Neuronal stem cell (in vitro differentiated cells): Measurements from ENCODE around the gene RAD51AP2.
A peak's percentile ranks its signal among the peaks of the same experiment; 100 is the strongest.

ENCODE experiments used
- DNase-seq: peaks from one replicate; pipeline ENCODE4 v3.0.0-alpha.2; 2013; ENCODE audit warnings: low spot score
- H2AFZ ChIP-seq: one replicate; pipeline ENCODE4 v1.6.1; 2013; ENCODE audit warnings: mild to moderate bottlenecking, low read length, inconsistent platforms
- H2AK5ac ChIP-seq: 2 replicates; pipeline ENCODE4 v1.6.1; 2013; ENCODE audit warnings: low read depth, mild to moderate bottlenecking, inconsistent platforms, low read length, moderate library complexity, mixed read lengths
- H2BK120ac ChIP-seq: 2 replicates; pipeline ENCODE4 v1.6.1; 2013; ENCODE audit warnings: low read depth, mild to moderate bottlenecking, inconsistent platforms, low read length, moderate library complexity, mixed read lengths
- H2BK12ac ChIP-seq: one replicate; pipeline ENCODE4 v1.6.1; 2013; ENCODE audit warnings: low read length, inconsistent platforms
- H2BK15ac ChIP-seq: 2 replicates; pipeline ENCODE4 v1.6.1; 2013; ENCODE audit warnings: mild to moderate bottlenecking, low read length, inconsistent platforms, mixed read lengths
- H2BK5ac ChIP-seq: one replicate; pipeline ENCODE4 v1.6.1; 2013; ENCODE audit warnings: inconsistent platforms, mild to moderate bottlenecking, low read length, moderate library complexity
- H3K14ac ChIP-seq: one replicate; pipeline ENCODE4 v1.6.1; 2013; ENCODE audit warnings: low read length, inconsistent platforms
- H3K18ac ChIP-seq: 2 replicates; pipeline ENCODE4 v1.6.1; 2013; ENCODE audit warnings: low read length, inconsistent platforms
- H3K23ac ChIP-seq: 2 replicates; pipeline ENCODE4 v1.6.1; 2013; ENCODE audit warnings: low read depth, mild to moderate bottlenecking, mixed read lengths, low read length, inconsistent platforms; ENCODE audit not compliant: poor library complexity
- H3K27ac ChIP-seq: replicated peaks from 3 replicates; pipeline ENCODE4 v1.5.1; 2013; ENCODE audit warnings: low read length, inconsistent platforms
- H3K27me3 ChIP-seq, 3 experiments: 2 replicates each; pipeline ENCODE4 v1.6.1; 2013; ENCODE audit warnings: low read length in 3 of 3, mild to moderate bottlenecking in 2 of 3, inconsistent platforms in 1 of 3, low read depth in 1 of 3, mixed read lengths in 1 of 3, moderate library complexity in 1 of 3; ENCODE audit not compliant: control insufficient read depth in 3 of 3, insufficient read depth in 3 of 3
- H3K36me3 ChIP-seq, 2 donors: replicated peaks in 1 of 2; 2 replicates each; pipeline ENCODE4 v1.6.1; 2013; ENCODE audit warnings: low read length in 2 of 2; ENCODE audit not compliant: control insufficient read depth in 2 of 2, insufficient read depth in 2 of 2
- H3K4ac ChIP-seq: 2 replicates; pipeline ENCODE4 v1.6.1; 2013; ENCODE audit warnings: inconsistent platforms, mild to moderate bottlenecking, low read length, moderate library complexity
- H3K4me1 ChIP-seq, 2 donors: 1 replicate in 1 of 2; 2 replicates in 1 of 2; pipeline ENCODE4 v1.6.1; 2013; ENCODE audit warnings: low read length in 2 of 2, low read depth in 1 of 2; ENCODE audit not compliant: control insufficient read depth in 2 of 2, insufficient read depth in 1 of 2
- H3K4me2 ChIP-seq: one replicate; pipeline ENCODE4 v1.6.1; 2013; ENCODE audit warnings: mild to moderate bottlenecking, low read length, inconsistent platforms; ENCODE audit not compliant: insufficient read depth, poor library complexity, severe bottlenecking
- H3K4me3 ChIP-seq, 2 donors: 2 replicates each; pipeline ENCODE4 v1.5.1; 2013; ENCODE audit warnings: low read length in 2 of 2, mild to moderate bottlenecking in 2 of 2, inconsistent platforms in 1 of 2, moderate library complexity in 1 of 2
- H3K79me1 ChIP-seq: one replicate; pipeline ENCODE4 v1.6.1; 2013; ENCODE audit warnings: low read depth, mild to moderate bottlenecking, inconsistent platforms, low read length, moderate library complexity
- H3K9ac ChIP-seq: one replicate; pipeline ENCODE4 v1.6.1; 2013; ENCODE audit warnings: mild to moderate bottlenecking, low read depth, low read length, inconsistent platforms; ENCODE audit not compliant: poor library complexity
- H3K9me3 ChIP-seq, 2 donors: replicated peaks in 1 of 2; 2 replicates each; pipeline versions ENCODE3 to v1.6.1; 2013; ENCODE audit warnings: low read length in 2 of 2, mild to moderate bottlenecking in 2 of 2, inconsistent platforms in 1 of 2, low read depth in 1 of 2, mixed read lengths in 1 of 2, moderate library complexity in 1 of 2; ENCODE audit not compliant: control insufficient read depth in 2 of 2, insufficient read depth in 1 of 2
- H4K8ac ChIP-seq: one replicate; pipeline ENCODE4 v1.6.1; 2013; ENCODE audit warnings: low read depth, mild to moderate bottlenecking, inconsistent platforms, low read length, moderate library complexity
- H4K91ac ChIP-seq: one replicate; pipeline ENCODE4 v1.6.1; 2013; ENCODE audit warnings: low read length, low read depth, mild to moderate bottlenecking, inconsistent platforms; ENCODE audit not compliant: poor library complexity
- WGBS, 2 donors: extraction: QIAGEN DNeasy Blood & Tissue Kit; methylation state at CpG; one replicate each; pipeline ENCODE4 v1.1.7; 2013; ENCODE audit warnings: missing lambda C conversion rate in 2 of 2, mixed read lengths in 1 of 2; ENCODE audit not compliant: insufficient read length in 2 of 2, insufficient replicate concordance in 1 of 2; ENCODE audit errors: extremely low coverage in 2 of 2; 5-methylcytosine and 5-hydroxymethylcytosine counted together

RAD51AP2 gene

DNA sequence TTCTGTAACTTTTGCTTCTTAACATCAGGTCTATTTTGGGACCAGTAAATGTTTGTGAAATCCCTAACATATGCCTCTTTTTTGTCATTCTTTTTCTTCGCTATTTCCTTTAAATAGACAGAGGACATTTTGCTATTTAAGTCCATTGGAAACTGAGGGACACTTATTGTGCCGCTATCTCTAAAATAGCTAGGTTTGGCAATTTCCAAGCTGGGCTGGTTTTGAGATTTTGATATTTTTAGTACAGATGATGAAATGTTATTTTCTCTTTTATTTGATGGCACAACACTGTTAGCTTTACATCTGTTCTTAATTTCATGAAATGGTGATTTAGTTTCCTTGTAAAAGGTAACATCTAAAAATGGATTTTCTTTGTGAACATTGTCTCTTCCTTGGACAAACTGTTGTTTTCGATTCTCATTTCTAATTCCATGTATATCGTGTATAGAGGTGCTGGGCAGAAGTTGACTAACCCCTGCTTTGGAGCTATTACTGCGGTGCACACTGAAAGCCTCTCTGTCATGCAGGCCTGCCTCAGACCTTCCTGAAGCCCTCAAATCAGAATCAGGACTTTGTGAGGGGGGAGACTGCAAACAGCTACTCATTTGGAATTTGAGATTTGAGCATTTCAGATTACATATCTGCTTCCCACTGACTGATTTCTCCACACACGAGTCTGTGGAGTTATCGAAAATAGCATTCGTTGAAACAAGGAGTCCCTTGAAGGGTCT lies 594 bp downstream of the RAD51AP2 start:
- peak overlapping the region; percentile 88 for H2AFZ ChIP-seq
- no peak overlapping the region for H3K18ac ChIP-seq
- H3K27ac ChIP-seq, result peak overlapping the region; percentile 52
- no peak overlapping the region for H3K9ac ChIP-seq
- no peak overlapping the region for H4K8ac ChIP-seq
- peak overlapping the region; percentile 33 to 81 for H3K4me3 ChIP-seq
- no peak overlapping the region for H2BK12ac ChIP-seq
- no peak overlapping the region for H2AK5ac ChIP-seq
- no peak overlapping the region for H2BK15ac ChIP-seq
- H3K9me3 ChIP-seq, result no peaks in the 10 kb centered on the region
- no CpG with 5 or more reads among the region's 8 CpGs for WGBS, 2 donors
- H3K23ac ChIP-seq, result no peak overlapping the region
- no peak overlapping the region for H3K4ac ChIP-seq
- H2BK5ac ChIP-seq, result no peak overlapping the region
- H3K4me1 ChIP-seq, result no peaks in the 10 kb centered on the region
- no peaks in the 10 kb centered on the region for H3K36me3 ChIP-seq
- H3K14ac ChIP-seq, result no peak overlapping the region
- peak overlapping the region; percentile 72 for H3K4me2 ChIP-seq
- H3K79me1 ChIP-seq, result no peaks in the 10 kb centered on the region
- H3K27me3 ChIP-seq, result peaks cover 0 to 8% (median 0%) of the 10 kb centered on the region in 3 experiments
- H2BK120ac ChIP-seq, result no peak overlapping the region
- no peak overlapping the region for H4K91ac ChIP-seq
- DNase-seq, result no peak

GRCh38 chr2:17515652-17516051 lies 2.6 kb downstream of the RAD51AP2 start:
- peaks cover 0 to 8% (median 0%) of the 10 kb centered on the region in 3 experiments for H3K27me3 ChIP-seq
- DNase-seq, result no peak
- no peak overlapping the region for H3K14ac ChIP-seq
- H2BK120ac ChIP-seq, result no peak overlapping the region
- H2AFZ ChIP-seq, result no peak overlapping the region
- no peak overlapping the region for H3K4ac ChIP-seq
- H3K79me1 ChIP-seq, result no peaks in the 10 kb centered on the region
- no peak overlapping the region for H3K4me2 ChIP-seq
- no peak overlapping the region for H2AK5ac ChIP-seq
- H2BK5ac ChIP-seq, result no peak overlapping the region
- no peaks in the 10 kb centered on the region for H3K4me1 ChIP-seq
- no peak overlapping the region for H3K27ac ChIP-seq
- no peak overlapping the region for H4K8ac ChIP-seq
- H4K91ac ChIP-seq, result no peak overlapping the region
- H3K23ac ChIP-seq, result no peak overlapping the region
- H2BK12ac ChIP-seq, result no peak overlapping the region
- H3K9me3 ChIP-seq, result no peaks in the 10 kb centered on the region
- no peak overlapping the region for H3K4me3 ChIP-seq
- H3K18ac ChIP-seq, result no peak overlapping the region
- H3K9ac ChIP-seq, result no peak overlapping the region
- H2BK15ac ChIP-seq, result no peak overlapping the region
- no peaks in the 10 kb centered on the region for H3K36me3 ChIP-seq

DNA sequence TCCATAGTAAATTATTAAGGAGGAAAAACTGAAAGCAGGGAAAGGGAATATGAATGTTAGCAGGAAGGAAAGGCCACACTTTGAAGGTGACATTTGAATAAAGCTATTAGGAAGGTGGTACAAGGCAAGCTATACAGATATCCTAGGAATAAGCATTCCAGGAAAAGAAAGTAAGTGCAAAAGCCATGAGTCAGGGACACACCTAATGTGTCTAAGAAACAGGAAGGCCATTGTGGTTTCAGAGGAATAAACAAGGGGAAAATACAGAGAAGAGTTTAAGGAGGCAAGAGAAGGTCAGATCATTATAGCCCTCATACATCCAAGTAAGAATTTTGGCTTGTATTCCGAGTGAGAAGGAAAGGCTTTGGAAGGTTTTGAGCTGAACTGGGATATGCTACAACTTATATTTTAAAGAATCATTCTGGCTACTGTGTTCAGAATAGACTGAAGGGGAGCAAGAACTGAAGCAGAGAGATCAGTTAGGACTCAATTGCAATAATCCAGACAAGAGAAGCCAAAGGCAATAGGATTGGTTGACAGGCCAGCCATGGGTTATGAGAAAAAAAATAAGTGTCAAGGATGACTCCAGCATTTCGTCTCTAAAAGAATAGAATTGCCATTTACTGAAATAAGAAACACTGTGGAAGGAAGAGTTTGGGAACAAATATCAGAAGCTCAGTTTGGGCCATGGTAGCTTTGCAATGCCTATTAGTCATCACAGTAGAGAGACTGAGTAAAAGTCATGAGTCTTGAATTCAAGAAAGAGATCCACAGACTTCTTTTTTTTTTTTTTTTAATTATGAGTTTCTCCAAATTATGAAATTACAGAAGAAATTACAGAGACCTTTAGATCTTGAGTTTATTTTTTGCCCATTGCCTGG lies 11.3 kb downstream of the RAD51AP2 start:
- no peak overlapping the region for H3K4me2 ChIP-seq
- no peaks in the 10 kb centered on the region for H3K9me3 ChIP-seq
- no peak overlapping the region for H2AK5ac ChIP-seq
- no peak overlapping the region for H2BK5ac ChIP-seq
- H3K9ac ChIP-seq, result no peak overlapping the region
- no peaks in the 10 kb centered on the region for H3K4me1 ChIP-seq
- no peak overlapping the region for H2BK120ac ChIP-seq
- no peak for DNase-seq
- no peak overlapping the region for H2AFZ ChIP-seq
- H3K79me1 ChIP-seq, result no peaks in the 10 kb centered on the region
- no peak overlapping the region for H4K91ac ChIP-seq
- H3K36me3 ChIP-seq, result no peaks in the 10 kb centered on the region
- no CpG with 5 or more reads among the region's 2 CpGs for WGBS, 2 donors
- H4K8ac ChIP-seq, result no peak overlapping the region
- no peaks in the 10 kb centered on the region for H3K27me3 ChIP-seq
- no peak overlapping the region for H2BK12ac ChIP-seq
- H2BK15ac ChIP-seq, result no peak overlapping the region
- no peak overlapping the region for H3K4ac ChIP-seq
- no peak overlapping the region for H3K27ac ChIP-seq
- no peak overlapping the region for H3K14ac ChIP-seq
- H3K4me3 ChIP-seq, result no peak overlapping the region
- H3K23ac ChIP-seq, result no peak overlapping the region
- H3K18ac ChIP-seq, result no peak overlapping the region

DNA sequence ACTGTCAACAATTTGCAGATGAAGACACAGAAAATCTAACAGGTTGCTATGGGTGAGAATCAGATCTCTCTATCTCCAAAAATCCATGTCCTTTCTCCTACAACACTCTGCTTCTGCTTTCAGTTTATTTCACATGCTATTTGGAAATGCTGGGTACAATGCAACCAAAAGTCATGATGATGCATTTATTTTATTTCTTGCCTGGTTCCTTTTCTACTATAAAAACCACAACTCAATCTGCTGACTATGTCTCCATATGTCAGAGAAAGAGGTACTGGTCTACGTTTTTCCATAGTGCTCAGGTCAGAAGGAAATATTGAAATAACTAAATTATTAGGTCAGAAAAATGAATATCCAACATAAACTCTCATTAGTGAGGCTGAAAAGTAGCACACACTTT lies 20.5 kb downstream of the RAD51AP2 start:
- no peak overlapping the region for H4K91ac ChIP-seq
- H3K4me3 ChIP-seq, result no peak overlapping the region
- no peak overlapping the region for H2BK5ac ChIP-seq
- H3K9me3 ChIP-seq, result no peaks in the 10 kb centered on the region
- H2BK120ac ChIP-seq, result no peak overlapping the region
- no peak overlapping the region for H2AFZ ChIP-seq
- no peaks in the 10 kb centered on the region for H3K27me3 ChIP-seq
- H3K4ac ChIP-seq, result no peak overlapping the region
- H2AK5ac ChIP-seq, result no peak overlapping the region
- no peak overlapping the region for H3K9ac ChIP-seq
- no peak overlapping the region for H2BK15ac ChIP-seq
- no peak for DNase-seq
- no peak overlapping the region for H4K8ac ChIP-seq
- H3K4me1 ChIP-seq, result no peaks in the 10 kb centered on the region
- H3K27ac ChIP-seq, result no peak overlapping the region
- H3K23ac ChIP-seq, result no peak overlapping the region
- no peaks in the 10 kb centered on the region for H3K79me1 ChIP-seq
- H2BK12ac ChIP-seq, result no peak overlapping the region
- no CpG with 5 or more reads among the region's 1 CpG for WGBS, 2 donors
- H3K4me2 ChIP-seq, result no peak overlapping the region
- no peak overlapping the region for H3K18ac ChIP-seq
- no peak overlapping the region for H3K14ac ChIP-seq
- no peaks in the 10 kb centered on the region for H3K36me3 ChIP-seq
